Midbrain (tissue), 1 donor: ENCODE measurements around the gene TMEM125.
A peak's percentile ranks its signal among the peaks of the same experiment; 100 is the strongest.

Source experiments
- DNase-seq: peaks from one replicate; lab custom pipeline; 2025; lab: John Stamatoyannopoulos, UW

The TMEM125 gene

DNA sequence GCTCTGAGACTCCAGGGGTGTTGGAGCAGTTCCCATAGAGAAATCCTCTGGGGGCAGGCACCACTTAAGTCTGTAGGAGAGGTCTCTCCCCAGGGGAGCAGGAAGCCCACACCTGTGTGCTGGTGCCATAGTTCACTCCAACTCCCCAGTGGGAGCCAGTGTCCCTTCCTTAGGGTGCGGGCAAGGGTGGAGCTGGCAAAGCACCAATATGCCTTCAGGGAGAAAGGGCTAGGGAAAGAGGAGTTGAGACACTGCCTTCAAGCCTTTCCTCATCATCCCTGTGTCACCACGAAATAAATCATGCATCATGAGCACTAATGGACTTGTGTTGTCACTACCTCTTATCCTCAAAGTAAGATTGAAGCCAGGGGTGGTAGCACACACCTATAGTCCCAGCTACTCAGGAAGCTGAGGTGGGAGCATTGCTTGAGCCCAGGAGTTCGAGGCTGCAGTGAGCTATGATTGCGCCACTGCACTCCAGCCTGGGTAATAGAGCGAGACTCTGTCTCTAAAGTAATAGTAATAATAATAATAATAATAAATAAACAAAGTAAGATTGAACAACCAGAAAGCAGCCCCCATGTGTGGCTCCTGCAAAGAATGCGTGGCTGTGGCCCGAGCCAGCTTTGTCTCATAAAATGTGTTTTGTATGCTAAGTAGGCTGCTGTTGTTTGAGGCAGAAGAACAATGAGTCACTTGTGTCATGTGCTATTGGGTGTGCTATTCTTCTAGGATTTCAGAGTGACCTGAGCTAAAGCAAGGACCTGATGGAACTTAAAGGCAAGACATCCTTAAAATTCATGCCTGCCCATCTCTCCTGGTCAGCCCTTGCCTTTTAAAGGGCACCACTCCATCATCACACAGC is 24.3 kb downstream of the TMEM125 start:
- DNase-seq, result peak; percentile 83

DNA sequence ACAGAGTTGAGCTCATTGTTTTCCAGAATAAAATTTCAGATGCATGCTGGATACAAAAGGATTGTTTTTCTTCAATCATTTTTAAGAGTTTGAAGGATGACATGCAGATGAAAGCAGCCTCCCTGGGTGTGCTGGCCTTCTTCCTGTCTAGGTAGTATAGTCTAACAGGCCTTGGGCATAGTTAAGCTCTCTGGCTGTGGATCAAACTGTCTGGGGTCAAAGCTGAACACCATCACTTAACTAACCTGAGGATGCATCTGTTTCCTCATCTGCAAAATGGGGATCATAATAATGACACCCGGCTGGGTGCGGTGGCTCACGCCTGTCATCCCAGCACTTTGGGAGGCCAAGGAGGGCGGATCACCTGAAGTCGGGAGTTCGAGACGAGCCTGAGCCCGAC is 25.0 kb downstream of the TMEM125 start:
- DNase-seq, result no peak

DNA sequence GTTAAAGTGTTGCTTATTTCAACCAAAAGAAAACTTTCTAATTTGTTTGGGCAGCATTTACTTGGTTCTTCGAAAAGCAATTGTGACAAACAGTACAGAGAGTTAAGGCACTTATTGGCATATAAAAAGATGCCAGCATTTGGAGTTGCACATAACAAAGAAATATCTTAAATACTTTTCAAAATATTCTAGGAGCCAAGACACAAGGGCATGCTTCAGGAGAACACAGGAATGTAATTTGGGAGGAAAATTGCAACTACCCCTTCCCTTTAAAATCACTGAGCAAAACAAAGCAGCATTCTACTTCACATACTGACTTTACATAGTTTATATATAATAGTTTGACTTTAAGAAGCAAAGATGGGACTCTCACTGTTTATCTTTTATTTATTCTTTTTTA is 26.4 kb downstream of the TMEM125 start:
- no peak for DNase-seq

DNA sequence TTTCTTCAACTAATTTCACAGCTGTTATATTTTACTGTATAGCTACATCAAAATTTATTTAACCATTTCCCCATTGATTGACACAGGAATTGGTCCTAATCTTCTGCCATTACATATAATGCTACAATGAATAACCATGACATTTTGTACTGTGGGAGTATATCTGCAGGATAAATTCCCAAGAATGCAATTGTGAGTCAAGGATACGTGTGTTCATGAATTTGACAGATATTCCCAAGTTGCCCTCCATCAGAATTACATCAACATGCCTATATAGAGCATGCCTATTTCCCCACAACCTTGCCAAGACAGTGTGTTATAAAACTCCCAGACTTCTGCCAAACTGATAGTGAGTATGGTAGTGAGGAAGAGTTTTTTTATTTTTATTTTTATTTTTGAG is 28.3 kb downstream of the TMEM125 start:
- no peak for DNase-seq

DNA sequence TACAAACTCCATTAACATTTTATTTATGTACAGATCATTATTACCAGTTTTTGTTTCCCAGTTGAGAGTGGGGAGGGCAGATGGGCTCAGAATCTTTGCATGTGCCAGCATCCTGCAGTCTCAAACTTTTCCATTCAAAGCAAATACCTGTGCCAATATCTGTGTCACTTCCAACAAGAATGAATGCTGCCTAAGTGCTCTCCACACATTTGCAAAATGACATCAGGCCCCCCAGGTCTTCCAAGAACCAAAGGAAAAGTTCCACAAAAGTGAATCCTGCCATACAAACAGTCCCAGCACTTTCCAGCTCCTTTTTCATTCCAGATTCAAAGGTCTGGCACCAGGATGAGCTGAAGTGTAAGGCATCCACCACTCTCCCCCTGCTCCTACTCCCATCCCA is 29.3 kb downstream of the TMEM125 start:
- DNase-seq, result no peak

DNA sequence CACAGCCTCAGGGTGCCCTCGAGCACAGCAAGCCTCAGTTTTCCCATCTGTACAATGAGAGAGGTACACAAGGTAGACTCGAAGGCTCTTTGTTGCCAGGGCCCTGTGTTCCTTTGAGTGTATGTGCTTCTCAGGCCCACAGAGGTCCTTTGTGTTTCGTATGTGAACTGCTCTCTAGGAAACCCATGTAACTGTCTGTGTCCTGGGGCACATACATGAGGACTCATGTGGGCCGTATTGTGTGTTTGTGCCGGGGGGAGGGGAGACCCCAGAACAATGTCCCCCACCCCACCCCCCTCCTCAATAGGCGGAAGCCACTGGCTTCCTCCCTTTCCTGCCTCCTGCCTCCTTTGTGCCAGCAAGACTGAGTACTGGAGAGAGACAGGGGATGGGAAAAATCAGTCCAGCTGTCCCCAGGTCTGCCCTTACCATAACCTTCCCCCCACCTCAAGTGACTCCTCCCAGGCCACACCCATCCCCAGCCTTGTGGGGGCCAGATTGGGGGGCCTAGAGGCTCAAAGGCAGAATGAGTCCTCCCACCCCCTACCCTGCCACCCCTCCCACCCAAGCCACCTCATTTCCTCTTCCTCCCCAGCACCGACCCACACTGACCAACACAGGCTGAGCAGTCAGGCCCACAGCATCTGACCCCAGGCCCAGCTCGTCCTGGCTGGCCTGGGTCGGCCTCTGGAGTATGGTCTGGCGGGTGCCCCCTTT is 30.8 kb downstream of the TMEM125 start, which contains the start of gene TIE1:
Gene TIE1 (plus strand): TSS at position 605 of the 717 bp plus-strand sequence. CDS start 90 bp downstream, at position 695.
- no peak for DNase-seq

DNA sequence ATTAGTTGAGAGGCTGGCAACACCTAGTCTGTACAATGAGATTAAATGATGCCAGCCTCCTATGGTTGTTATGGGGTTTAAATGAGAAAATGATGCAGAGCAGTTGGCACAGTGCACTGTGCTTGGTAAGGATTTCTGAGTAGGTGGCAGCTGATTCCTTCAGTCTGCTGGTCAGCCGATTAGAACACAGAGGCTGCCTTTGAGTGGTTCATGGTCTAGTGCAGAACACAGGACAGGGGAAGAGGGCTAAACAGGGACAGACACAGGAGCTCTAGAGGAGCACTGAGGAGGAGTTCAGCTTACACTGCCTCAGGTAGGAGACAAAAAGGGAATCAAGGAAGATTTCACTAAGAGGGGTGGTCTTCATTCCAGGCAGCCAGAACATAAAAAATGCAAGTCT is 32.4 kb downstream of the TMEM125 start:
- DNase-seq, result no peak

DNA sequence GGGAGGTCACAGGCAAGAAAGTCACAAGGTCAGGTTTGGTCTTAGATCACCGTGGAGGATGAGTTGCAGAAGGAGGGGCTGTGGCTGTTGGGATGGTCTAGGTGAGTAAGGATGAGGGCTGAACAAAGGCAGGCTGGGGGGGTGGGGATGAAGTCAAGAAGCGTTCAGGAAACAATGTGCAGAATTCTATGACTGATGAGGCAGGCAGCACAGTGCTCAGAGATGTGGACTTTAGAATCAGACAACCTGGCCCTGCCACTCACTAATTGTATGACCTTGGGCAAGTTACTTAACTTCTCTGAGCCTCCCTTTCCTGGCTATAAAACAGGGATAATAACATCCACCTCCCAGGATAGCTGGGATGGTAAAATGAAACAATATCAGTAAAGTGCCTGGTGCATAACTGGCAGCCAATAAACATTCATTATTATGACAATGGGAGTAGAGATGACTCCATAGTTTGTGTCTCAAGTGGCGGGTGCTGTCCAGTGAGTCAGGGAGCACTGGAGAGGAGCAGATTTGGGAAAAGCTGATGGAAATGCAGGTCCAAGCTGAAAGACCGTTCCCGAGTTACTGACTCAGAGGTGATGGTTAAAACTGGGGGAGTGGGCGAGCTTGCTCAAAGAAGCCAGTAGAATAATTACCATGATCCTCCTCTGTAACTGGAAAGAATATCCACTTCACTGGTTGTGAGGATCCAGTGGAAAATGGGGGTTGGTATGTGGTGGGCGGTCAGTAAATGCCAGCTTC is 33.1 kb downstream of the TMEM125 start:
- no peak for DNase-seq

DNA sequence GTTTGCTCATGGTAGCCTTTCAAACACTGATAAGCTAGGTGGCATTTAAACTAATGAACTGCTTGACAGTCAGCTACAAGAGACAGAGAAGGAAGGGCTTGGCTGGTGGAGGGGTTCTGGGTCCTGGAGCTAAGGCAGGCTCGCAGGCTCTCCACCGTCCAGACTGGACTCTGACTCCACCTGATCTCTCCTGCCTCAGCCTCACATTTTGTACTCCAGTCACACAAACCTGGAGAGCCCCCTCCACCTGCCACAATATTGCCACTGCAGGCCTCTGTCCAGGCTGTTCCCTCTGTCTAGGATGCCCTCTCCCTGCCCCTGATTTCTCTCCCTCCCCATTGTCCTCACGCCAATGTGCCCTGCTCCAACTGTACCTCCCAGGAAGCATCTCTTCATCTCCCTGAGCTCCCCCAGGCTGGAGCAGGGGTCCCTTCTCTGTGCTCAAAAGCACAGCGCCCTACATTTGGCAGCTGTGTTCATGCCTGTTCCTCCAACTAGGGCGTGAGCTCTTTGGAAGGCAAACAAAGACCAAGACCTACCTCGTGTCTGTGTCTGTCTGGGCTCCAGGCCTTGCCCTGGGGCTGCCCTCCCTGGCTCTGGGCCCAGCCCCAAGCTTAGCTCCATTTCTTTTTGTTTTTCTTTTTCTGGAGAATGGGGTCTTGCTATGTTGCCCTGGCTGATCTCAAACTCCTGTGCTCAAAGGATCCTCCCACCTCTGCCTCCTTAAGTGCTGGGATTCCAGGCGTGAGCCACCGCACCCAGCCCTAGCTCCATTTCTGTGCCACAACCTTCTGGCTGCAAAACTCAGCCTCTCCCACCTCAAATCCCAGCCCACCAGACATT is 33.9 kb downstream of the TMEM125 start:
- DNase-seq, result no peak

DNA sequence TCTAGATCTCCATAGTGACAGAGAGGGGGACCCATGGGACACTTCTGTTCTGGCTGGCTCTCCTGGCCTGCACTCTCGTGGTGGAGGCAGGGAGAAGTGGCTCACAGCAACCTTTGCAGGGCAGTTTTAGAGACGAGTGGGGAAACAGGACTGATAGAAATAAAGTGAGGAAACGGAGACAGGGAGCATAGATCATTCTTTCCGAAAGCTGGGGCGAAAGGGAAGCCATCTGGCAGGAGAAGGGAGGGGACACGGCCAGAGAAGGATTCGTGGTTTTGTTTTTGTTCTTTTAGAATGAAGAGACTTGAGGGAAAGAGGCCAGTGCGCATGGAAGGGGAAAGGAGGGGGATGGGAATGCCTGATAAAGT is 34.5 kb downstream of the TMEM125 start:
- DNase-seq, result no peak

DNA sequence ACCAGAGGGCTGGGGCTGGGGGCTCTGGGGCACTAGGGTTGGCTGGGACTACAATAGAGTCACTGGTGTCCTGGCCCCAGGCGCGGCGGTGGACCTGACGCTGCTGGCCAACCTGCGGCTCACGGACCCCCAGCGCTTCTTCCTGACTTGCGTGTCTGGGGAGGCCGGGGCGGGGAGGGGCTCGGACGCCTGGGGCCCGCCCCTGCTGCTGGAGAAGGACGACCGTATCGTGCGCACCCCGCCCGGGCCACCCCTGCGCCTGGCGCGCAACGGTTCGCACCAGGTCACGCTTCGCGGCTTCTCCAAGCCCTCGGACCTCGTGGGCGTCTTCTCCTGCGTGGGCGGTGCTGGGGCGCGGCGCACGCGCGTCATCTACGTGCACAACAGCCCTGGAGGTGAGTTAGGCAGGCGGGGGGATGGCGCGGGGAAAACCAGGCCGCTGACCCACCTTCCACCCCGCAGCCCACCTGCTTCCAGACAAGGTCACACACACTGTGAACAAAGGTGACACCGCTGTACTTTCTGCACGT is 35.1 kb downstream of the TMEM125 start:
- DNase-seq, result no peak

DNA sequence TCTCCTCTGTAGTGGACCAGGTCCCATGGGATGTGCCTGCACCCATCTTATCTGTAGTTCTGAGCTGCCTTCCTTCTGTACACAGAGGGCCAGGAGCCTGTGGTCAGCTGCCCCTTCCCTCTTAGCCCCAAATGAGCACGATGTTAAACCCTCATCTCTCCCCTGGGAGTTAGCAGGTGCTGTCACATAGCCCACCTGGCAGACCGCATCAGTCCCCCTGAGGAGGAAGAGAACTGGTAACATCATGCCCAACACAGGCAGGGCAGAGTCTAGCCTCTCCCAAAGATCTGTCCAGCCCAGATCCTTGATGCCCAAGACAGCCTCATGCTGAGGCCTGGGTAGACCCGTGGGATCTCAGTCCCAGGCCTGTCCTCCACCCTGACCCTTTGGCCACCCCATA is 35.7 kb downstream of the TMEM125 start:
- no peak for DNase-seq

DNA sequence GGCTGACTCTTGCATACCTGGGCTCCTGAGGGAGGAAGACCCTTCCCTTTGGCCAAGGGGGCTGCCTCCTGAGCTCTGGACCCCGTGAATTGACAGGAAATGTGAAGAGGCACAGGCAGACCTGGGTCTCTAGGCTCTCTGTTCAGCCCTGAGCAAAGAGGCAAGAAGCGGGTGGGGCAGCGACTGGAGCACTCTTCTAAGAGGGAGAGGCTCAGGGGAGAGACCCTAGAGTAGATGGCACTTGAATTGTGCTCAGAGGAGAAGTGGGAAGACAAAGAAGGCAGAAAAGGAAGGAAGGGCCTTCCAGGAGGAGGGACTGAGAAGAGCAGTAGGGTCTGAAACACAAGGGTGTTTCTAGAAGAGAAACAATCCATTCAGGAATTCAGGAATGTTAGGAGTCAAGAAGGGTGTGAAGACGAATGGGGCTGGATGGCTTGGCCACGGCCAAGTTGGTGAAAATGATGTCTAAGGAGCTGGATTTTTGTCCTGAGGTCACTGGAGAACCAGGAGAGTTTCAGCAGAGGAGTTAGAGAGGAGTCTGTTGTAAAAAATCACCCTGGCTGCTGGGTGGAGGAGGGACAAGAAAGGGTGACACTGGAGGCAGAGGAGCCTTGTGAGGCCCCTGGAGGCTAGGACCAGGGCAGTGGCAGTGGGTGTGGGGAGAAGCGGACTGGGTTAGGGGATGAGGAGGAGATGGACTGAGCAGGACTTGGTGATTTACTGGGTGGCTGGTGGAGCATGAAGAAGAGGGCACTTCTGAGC is 36.3 kb downstream of the TMEM125 start:
- no peak for DNase-seq

DNA sequence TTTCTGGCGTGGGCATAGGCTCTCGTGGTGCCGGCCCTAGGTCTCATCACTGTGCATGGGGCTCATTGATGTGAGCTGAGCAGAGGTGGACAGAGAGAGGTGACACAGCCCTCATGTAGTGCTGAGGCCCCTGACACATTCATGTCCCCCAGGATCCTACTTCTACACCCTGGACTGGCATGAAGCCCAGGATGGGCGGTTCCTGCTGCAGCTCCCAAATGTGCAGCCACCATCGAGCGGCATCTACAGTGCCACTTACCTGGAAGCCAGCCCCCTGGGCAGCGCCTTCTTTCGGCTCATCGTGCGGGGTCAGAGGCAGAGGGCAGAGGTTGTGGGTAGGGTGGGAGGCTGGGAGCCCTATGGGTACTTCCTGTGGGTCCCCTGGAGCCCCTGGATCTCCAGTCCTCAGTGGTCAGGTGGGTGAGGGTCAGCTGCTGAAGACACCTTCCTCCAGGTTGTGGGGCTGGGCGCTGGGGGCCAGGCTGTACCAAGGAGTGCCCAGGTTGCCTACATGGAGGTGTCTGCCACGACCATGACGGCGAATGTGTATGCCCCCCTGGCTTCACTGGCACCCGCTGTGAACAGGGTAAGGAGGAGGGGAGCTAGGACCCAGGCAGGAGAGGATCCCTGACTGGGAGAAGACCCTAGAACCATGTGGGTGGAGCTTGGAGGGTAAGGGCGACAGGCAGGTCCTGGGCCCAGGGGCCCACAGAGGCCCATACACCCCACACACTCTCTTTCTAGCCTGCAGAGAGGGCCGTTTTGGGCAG is 37.1 kb downstream of the TMEM125 start:
- no peak for DNase-seq

DNA sequence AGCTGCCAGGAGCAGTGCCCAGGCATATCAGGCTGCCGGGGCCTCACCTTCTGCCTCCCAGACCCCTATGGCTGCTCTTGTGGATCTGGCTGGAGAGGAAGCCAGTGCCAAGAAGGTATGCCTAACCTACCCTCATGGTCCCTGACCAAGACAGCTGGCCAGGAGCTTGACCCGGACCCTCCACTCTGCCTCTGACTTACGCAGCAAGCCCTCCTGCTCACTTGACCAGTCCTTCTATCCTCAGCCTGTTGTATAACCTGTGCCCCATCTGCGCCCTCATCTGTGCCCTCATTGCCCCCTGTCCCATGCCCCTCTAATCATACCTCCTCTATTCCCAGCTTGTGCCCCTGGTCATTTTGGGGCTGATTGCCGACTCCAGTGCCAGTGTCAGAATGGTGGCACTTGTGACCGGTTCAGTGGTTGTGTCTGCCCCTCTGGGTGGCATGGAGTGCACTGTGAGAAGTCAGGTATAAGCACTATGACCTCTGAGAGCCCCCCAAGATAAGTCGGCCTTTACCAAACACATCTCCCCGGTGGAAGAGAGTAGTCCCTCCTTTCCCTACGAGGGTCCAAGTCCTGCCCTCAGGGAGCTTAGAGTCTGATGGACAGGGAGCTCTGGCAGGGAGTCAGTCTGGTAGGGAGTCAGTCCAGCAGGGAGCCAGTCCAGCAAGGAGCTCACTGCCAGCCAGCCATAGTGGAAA is 37.8 kb downstream of the TMEM125 start:
- no peak for DNase-seq

DNA sequence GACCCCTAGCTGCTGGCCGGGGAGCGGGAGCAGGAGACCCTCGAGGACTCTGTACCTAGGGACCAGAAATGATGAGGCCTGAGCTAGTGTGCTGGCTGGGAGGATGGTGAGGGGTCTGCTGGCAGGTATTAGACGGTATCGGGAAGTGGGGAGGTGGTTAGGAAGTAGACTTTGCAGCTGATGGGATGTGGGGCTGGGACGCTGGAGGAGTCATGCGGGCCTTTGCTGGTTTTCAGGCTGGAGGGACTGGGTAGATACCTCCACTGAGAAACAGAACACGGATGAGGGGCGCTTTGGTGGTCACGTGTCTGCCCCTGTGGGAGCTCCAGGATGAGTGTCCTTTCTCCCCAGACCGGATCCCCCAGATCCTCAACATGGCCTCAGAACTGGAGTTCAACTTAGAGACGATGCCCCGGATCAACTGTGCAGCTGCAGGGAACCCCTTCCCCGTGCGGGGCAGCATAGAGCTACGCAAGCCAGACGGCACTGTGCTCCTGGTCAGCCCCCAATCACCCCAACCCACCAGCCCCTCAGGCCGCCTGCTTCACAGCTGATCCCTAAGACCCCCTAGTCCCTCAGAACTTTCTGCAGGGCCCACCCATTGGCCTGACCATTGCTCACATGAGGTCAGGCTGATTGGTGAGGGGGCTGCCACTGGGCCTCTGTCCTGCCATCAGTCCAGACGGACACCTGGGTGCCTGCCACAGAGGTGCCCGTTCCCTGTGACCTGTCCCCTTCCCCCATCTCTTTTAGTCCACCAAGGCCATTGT is 39.0 kb downstream of the TMEM125 start:
- no peak for DNase-seq

DNA sequence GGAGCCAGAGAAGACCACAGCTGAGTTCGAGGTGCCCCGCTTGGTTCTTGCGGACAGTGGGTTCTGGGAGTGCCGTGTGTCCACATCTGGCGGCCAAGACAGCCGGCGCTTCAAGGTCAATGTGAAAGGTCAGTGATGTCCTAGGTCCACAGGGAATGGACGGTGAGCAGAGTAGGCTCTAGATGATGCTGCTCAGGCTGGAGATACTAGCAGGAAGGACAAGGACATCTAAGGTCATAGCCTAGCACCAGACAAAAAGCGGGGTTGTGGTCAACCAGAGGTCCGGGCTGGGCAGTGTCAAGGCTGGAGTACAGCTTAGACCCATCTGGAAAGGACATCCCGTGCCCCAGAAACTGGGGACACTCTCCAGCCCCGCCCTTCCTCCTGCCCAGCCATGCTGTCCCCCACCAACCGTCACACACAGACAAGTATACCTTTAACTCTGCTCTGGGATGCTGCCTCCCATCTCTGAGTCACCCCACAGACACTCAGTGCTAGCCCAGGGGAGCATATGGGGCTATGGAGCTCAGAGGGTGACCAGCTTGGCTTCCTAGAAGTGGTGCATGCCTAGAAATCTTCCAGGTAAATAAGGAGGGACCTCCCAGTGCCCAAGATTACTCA is 39.7 kb downstream of the TMEM125 start:
- DNase-seq, result no peak

DNA sequence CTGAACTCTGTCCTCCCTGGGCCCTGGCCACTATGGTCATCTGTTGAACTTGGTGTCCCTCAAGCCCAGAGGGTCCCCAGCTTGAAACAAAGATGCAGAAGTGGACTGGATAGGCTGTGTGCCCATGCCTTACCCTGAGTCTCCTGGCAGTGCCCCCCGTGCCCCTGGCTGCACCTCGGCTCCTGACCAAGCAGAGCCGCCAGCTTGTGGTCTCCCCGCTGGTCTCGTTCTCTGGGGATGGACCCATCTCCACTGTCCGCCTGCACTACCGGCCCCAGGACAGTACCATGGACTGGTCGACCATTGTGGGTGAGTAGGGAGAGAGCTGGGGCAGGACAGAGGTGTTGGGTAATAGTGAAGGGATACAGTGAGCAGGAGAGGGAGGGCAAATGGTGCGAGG is 41.7 kb downstream of the TMEM125 start:
- no peak for DNase-seq
